GM21515 (cell line): ENCODE results near the gene GTF2A1L.
"Not testable (repeated sequence)": the region's sequence is repeated elsewhere in the genome, so short reads cannot be mapped to it uniquely, and the experiment has no call there.

Source experiments
- ATAC-seq: cut with Tn5 transposase; IDR thresholded peaks from one replicate; pipeline ENCODE4 v1.9.1; 2021; ENCODE audit not compliant: unreplicated experiment

Gene GTF2A1L

DNA sequence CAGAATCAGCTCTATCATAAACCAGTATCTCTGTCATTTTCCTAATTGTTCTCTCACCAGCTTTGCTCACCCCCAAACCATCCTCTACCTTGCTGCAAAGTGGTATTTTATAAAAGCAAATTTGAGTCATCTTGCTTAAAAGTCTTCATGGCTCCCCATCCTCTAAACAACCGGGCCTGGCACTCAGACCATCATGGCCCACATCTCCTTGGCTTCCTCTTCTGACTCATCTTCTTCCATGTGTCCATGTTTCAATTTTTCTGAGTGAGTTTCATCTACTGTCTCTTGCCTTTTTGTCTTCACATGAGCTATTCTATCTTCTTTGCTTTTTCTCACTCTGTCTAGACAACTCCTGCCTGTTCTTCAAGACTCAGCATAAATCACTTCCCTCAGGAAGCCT lies 79.2 kb downstream of the GTF2A1L start:
- ATAC-seq = no peak

DNA sequence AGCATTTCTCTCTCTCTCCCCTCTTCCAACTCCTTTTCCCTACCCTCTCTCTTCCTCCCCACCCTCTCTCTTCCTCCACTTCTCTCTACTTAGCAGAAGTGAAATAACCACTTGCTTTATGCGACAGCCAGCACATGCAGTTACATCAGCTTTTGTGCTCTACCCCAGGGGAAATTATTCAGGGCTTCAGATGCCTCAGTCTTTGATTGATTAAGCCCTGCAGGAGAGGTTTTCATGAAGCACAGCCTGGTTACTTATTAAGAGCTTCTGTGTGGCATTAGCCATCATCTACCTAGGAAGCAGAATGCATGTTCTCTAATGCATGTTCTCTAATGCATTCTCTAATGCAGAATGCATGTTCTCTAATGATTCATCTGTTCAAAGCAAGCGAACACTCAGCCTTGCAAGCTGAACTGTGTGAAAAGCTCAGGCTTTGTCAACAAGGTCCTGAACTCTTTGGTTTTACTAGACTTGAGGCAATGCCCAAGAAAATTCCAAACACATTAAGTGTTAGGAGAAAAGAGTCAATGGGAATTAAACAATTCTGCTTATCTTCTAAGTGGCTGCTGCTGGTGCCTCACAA lies 81.8 kb downstream of the GTF2A1L start:
- ATAC-seq = no peak

DNA sequence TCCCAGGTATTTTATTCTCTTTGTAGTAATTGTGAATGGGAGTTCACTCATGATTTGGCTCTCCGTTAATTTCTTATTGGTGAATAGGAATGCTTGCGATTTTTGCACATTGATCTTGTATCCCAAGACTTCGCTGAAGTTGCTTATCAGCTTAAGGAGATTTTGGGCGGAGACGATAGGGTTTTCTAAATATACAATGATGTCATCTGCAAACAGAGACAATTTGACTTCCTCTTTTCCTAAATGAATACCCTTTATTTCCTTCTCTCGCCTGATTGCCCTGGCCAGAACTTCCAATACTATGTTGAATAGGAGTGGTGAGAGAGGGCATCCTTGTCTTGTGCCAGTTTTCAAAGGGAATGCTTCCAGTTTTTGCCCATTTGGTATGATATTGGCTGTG lies 86.0 kb downstream of the GTF2A1L start:
- not testable (repeated sequence) for ATAC-seq

DNA sequence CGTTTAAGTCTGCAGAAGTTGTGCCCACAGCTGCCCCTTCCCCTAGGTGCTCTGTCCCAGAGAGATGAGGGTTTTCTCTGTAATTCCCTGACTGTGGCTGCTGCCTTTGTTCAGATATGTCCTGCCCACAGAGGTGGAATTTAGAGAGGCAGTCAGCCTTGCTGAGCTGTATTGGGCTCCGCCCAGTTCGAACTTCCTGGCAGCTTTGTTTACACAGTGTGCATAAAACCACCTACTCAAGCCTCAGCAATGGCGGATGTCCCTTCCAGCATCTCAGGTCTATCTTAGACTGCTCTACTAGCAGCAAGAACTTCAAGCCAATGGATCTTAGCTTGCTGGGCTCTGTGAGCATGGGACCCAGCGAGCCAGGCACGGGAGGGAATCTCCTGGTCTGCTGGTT lies 89.8 kb downstream of the GTF2A1L start:
- ATAC-seq = no peak

DNA sequence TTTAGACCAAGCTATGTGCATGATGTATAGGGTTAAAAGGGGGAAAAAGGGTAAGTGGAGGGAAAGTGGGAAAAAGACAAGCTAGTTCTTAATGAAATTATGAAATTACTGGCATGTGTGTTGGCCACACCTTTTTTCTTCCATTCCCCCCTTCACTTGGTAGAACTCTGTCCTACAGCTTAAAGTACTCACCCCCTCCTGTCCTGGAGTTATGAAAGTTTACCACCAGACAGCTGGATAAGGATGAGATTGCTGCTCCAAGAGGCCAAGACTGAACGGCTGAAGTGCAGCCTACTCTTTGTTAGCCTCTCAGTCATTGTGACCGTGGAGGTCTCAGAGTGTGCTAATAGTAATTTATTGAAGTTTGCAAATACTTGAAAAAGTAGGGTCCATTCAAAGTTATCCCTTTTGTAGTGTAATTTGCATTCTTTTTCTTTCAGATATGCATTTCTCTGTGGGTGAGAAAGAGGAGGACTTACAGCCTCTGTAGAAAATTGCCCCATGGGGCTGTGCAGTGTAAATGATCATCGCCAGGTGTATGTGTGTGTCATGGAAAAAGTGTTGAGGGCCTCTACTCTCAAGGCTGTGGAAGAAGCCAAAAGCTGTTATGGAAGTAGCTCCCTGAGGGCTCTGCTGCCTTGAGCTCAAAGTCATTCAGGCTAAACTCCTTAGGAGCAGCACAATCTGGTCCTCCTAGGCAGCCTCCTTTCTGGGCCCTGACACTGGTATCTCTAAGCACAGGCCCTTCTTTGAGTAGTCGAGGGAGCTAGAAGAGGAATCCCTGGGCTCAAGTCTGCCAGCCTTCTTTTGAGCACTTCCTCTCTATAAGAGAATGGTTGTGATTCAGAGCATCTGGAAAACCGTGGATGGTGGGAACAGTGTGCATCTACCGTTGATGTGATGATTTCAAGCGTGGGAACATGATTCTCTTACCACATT lies 91.7 kb downstream of the GTF2A1L start:
- no peak for ATAC-seq

DNA sequence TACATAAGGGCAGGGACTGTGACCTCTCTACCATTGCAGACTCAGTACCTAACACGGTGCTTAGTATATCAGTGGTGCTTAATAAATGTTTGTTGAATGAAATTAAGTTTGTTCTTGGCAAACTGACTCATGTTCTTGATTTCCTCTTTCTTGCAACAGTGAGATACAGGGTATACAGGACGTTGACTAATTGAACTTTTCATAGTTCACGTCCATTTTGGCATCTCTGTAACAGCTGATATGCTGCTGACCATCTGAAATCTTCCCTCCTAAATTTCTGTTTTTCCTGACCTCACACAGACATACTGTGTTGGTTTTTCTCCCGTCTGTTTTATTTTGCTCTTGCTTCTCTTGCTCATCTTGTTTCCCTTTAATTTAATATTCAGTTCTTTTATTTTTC lies 93.7 kb downstream of the GTF2A1L start:
- no peak for ATAC-seq

DNA sequence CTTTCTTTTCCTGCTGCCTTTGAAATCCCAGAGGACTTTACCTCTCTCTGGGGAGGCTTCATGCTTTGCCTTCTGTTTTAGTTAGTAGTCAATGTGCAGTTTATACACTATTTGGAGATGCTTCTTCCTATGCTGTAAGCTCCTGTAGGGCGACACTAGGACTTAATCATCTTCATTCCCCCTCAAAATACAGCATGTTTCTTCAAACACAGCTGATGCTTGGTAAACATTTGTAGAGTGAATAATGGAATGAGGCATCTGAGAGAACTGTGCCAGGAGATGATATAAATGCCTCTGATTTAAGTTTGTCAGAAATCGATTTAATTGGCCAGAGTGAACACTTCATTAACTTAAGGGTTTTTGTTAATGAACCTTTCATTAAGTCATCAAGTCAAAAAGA lies 94.5 kb downstream of the GTF2A1L start:
- ATAC-seq = no peak

DNA sequence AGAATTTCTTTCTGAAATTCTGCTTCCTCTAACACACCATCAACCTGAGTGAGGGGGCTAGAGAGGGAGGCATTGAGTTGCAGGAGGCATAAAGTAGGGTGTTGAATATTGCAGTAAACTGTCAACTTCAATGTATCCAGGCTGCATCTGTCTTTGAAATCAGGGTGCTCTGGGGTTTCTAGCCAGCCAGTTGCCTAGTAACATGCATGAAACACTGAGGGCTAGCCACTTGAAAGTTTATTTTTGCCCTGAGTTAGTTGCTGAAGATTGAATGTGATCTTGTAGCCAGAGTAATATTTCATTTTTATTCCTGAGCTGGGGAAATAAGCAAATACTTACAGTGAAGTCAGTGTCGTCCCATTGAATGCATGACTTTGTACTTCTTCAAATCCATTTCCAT lies 96.0 kb downstream of the GTF2A1L start:
- ATAC-seq = no peak

DNA sequence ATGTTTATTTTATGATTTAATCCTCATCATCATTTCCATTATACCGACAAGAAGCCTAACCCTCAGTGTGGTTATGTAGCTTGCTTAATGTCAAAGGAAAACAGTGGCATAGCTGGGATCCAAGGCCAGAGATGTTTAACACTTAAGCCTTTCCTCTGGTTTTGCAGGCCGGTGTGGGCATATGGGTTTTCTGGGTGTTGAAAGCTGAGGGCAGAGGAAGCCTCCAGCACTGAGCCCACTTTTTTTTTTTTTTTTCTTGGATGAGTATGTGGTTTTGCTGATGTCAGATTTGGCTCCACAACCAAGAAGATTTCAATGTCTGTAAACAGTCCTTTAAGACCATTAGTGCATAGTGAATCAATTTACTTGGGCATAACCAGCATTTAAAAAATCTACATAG lies 96.6 kb downstream of the GTF2A1L start:
- ATAC-seq = no peak

DNA sequence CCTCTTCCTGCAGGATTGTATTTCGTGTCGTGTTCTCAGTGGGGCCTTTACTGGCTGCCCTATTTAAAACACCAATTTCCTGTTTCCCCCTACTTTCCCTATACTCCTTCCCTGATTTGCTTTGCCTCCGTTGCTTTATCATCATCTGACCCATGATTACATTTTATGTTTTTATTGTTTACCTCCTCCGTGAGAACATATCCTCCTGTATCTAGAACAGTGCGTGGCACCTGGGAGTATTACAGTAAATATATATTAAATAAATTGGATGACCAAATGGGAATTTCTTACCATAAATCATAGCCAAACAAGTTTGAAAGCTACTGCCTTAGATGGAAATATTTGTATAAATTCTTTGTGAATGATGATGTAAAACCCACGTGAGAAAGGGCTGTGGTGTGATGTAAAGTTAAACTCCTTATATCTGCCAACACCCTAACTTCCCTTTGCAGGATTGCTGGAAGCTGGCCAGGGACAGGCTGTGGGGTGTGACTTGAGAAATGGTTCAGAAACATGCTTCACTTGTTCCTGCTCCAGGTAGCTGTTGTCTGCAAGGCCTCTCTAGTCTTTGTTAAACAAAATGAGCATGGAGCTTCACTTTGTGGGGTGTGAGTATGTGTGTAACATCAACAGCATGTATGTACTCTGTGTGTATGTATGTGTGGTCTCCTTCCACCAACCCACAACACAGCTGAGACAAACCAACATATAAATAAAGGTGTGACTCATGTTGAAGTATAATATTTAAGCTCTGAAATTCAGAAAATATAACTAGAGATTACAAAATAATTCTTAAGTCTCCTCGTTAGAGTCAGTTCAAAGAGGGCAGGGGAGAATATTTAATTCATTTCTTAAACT lies 97.6 kb downstream of the GTF2A1L start:
- ATAC-seq = no peak

DNA sequence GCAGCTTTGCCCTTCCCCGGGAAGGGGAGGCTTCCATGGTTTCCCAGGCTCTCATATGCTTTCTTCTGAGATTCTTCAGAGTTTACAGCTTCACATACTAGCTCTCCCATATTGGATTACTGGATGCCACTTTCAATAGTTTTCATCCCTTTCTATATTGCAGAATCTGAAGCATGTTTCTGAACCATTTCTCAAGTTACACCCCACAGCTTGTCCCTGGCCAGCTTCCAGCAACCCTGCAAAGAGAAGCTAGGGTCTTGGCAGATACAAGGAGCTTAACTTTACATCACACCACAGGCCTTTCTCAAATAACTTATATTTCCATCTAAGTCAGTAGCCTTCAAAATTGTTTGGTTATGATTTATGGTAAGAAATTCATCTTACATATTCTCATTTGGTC lies 98.3 kb downstream of the GTF2A1L start:
- ATAC-seq = no peak

DNA sequence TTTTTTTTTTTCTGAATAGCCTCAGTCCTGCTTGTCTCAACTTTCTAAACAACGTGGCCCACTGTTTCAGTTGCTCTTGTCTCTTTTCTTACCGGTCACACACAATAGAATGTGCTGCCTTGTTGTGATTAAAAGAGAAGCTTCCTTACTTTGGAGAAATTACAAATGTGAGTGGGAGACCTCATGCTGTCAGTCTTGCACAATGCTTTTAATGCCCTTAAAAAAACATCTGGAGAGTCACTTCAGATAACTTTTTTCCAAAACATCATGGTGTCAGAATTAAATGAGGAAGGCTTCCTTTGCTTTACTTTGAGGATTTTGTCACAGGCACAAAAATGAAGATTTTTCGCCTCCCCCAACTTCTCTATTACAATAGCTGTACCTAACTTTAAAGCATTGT lies 100.2 kb downstream of the GTF2A1L start:
- ATAC-seq = no peak

DNA sequence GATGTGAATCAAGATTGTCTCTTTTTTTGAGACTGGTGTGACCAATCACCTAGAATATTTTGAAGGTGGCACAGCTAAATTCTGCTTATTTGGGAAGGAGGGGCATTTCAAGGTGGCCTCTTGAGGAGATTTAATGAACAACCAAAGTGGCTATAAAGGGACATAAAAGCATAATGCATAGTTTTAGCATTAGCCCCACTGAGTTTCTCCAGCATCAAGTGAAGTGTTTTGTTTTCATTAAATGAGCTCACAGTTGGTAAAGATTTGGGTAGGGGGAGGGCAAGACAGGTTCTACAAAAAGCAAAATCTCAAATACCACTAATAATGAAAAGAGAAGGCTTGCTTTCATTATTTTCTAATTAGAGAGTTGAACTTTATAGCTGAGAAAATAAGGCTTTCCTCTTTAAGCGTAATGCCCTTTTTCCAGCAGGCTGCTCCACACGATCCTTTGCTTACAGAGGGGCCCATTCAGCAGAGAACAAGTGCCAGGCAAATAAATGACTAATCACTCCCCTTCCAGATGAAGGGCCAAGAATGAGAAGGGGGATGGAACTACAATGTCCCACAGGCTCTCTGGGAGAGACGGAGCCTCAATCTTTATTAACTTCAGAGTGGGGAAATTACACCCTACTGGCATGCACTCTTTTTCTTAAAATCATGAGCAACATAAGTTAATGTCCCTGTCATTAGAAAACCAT lies 102.0 kb downstream of the GTF2A1L start:
- no peak for ATAC-seq

DNA sequence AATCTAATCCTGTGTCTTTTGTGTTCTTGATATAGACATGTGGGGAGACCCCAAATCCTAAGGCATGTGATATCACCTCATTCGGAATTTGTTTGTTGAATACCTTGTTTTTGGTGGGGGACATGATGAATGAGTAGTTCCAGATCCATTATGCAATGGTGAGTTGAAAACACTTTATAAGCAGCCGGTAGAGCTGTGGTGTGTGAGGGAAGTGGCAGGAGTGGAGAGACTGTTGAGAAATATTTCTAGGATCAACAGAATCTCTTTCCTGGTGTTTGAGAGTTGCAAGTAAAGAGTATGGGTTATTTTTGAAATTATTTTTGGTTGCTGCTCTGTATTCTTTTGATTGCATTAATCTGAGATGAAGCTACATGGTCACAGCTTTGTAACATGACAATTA lies 103.5 kb downstream of the GTF2A1L start:
- ATAC-seq = no peak

DNA sequence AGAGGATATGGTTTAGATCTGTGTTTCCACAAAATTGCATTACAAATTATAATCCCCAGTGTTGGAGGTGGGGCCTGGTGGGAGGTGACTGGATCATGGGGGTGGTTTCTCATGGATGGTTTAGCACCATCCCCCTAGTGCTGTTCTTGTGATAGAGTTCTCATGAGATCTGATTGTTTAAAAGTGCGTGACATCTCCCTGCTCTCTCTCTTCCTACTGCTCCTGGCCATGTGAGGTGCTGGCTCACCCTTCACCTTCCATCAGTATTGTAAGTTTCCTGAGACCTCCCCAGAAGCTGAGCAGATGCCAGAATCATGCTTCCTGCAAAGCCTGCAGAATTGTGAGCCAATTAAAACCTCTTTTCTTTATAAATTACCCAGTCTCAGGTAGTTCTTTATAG lies 104.7 kb downstream of the GTF2A1L start:
- ATAC-seq = no peak

DNA sequence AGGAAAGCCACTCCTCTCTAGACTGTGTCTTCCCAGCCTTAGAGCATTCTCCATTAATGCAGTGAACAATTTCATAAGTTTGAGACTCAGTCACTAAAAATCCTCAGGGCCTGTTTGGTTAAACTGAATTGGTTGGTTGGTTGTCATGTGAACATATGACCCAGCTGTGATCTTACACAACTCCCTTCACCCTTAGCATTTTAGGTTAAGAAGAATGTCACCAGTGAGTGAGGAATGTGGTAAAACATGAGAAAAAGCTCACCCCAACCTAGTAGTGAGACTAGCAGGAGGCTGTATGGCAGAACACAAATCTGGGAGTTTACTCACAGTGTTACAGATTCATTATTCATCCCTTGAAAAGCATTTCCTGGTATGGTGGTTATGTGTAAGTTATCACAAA lies 105.5 kb downstream of the GTF2A1L start:
- no peak for ATAC-seq

DNA sequence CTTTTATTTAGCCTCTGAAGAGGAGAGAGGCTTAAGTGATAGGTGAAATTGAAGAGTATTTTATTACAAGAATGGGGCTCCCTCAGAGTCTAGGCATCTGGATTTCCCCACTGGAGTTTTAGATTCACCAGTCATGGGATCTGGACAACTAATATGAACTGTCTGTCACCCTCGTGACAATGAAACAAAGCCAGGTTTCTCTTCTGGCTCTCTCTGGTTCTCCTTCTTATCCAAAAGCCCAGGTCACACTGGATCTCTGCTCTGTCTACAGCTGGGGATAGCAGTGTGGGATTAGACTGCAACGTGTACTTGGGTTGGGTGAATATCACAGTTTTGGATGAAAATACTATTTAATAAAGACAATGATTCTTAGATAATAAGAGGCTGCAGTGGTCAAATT lies 106.6 kb downstream of the GTF2A1L start:
- no peak for ATAC-seq

DNA sequence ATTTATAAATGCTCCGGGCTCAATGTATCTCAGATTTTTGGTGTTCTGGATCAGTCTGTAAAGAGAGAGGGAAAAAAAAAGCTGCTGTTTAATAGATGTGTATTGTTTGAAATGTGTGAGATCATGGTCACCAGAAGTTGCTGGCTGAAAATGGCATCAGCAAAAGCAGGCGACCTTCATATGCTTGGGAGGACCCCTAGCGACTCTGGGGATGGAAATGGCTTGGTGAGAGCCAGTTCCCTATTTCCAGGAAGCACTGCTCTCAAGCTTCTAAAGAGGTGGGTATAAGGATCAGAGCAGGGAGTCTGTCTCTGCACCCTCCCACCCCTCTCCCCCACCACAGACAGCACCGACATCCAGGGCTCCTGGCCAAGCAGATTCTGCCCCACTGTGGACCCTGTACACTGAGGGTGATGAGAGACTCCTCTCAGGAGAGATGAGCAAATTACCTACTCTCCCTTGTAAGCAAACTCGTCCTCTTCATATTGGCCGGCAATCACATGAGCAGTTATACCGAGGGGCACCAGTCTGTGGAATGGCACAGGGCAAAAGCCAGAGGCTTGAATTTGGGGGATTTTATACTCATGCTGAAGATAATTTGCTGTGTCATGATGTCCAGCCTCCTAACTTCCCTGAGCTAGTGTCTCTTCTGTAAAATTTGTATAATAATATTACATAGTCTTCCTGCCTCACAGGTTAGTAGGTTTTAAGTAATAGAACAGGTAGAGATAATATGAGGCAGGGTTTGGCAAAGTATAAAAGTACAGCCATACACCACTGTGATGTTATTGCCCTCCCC lies 108.2 kb downstream of the GTF2A1L start:
- no peak for ATAC-seq

DNA sequence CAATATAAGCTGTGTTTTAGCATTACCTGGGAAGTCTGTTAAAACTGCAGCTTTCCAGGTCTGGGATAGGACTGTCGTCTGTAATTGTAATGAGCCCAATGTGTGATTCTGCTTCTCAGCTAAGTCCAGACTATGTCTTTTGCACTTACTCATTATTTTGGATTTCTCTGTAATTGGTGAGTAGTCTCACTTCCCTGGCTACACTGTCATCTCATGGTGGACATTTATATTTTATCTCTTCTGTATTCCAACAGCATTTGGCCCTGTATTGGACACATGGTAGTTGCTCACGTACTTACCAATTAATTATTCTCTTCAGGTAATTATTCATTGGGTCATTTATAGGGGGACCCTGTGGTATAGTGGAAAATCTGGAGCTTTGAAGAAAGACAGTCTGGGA lies 109.9 kb downstream of the GTF2A1L start:
- ATAC-seq = no peak

DNA sequence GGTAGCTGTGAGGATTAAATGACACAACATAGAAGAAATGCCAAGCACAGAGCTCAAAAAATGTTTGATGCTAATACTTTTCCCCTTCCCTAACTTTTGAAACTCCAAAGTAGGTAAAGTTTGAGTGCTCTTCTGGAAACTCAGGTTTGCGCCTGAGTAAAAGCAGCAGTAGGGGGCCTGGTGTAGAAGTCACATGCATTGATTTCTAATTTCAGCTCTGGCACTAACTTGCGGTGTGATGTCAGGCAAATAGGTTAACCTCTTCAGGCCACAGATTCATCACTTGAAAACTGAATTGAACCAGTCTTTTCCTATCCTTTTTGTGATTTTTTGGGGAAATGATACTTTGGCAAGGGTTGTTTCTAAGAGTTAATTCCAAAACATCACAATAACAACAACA lies 110.6 kb downstream of the GTF2A1L start:
- ATAC-seq = no peak
